Activated CD8-positive, alpha-beta memory T cell treated with anti-CD3 and anti-CD28 coated beads, Interleukin-2, amount 10 ng/mL, durations not matched to agents 7 days and 5 days (primary cell): ENCODE results near the gene RHEBL1. TPM values are rescaled to one million over a fixed set of nuclear protein-coding genes. Genes with fewer than 3 reads are reported as not detected.

ENCODE experiments used
- ATAC-seq: fragments of 150-1000 bp; cut with Tn5 transposase; one replicate; pipeline ENCODE4 v1.10.0; 2021; ENCODE audit warnings: moderate library complexity
- CTCF ChIA-PET: fragments of 350-600 bp; sonication (Branson Sonifier 250); formaldehyde crosslinking; loops from one replicate; lab custom pipeline; 2021; ENCODE audit warnings: antibody characterized with exemption; lab: Charles Lee
- DNase-seq: peaks from one replicate; pipeline ENCODE4 v3.0.0-alpha.2; 2020
- H3K27ac Mint-ChIP-seq: one replicate; pipeline ENCODE4 v1.8.0; 2021; ENCODE audit warnings: mild to moderate bottlenecking, mixed read lengths
- H3K27me3 Mint-ChIP-seq: one replicate; pipeline ENCODE4 v1.8.0; 2021; ENCODE audit warnings: mixed read lengths
- H3K36me3 Mint-ChIP-seq: one replicate; pipeline ENCODE4 v1.8.0; 2021; ENCODE audit warnings: mild to moderate bottlenecking, mixed read lengths
- H3K4me1 Mint-ChIP-seq: one replicate; pipeline ENCODE4 v1.8.0; 2021; ENCODE audit warnings: mixed read lengths
- H3K4me3 Mint-ChIP-seq: one replicate; pipeline ENCODE4 v1.8.0; 2021; ENCODE audit warnings: mild to moderate bottlenecking, moderate library complexity, mixed read lengths
- H3K9me3 Mint-ChIP-seq: one replicate; pipeline ENCODE4 v1.8.0; 2022; ENCODE audit warnings: low read depth, mixed read lengths
- total RNA-seq, 2 experiments: library from RNA; stranded (reverse); gene quantifications; one replicate each; pipeline ENCODE4 v1.2.3, GENCODE V29; 2021

RHEBL1 gene
- total RNA-seq, 2 experiments from 2014 or later: 14.9 to 15.1 TPM

DNA sequence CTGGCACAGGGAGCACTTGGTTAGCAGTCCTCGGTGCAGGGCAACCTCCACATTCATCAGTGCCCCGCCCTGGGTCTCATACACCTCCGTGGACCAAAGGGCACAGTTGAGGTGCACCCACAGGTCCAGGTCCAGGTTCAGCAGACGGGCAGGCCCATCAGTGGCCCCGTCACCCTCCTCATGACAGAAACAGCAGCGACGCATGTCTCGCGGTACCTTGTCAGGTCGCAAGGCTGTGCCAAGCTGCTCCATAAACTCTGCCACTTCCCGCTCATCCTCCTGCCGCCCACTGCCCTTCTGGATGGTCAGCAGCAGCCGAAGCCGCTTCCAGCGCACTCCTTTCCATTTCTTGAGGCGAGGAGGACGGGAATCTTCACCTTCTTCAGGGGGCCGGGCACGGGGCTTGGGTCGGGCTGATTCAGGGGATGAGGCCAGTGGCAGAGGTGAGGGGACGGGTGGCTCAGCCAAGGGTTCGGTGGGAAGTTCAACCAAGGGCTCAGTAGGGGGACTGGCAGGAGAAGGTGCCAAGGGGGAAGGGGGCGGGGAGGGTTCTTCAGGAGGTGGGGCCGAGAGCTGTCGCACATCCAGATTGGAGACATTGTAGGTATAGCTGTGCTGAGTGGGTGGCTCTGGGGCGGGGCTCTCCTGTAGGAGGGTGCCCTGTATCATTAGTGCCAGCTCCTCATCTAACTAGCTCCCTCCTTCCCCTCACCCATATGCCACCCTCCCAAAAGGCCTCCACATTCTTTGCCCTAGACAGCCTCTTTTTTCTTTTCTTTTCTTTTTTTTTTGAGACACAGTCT, 42.9 kb downstream of the RHEBL1 start:
- CTCF ChIA-PET: interaction anchor here (1.0 to 4.6 kb wide), 2 partner anchors 16 to 174 kb away, joined by 3 to 24 read pairs; no protein-coding TSS in a partner anchor
- DNase-seq: no peak

DNA sequence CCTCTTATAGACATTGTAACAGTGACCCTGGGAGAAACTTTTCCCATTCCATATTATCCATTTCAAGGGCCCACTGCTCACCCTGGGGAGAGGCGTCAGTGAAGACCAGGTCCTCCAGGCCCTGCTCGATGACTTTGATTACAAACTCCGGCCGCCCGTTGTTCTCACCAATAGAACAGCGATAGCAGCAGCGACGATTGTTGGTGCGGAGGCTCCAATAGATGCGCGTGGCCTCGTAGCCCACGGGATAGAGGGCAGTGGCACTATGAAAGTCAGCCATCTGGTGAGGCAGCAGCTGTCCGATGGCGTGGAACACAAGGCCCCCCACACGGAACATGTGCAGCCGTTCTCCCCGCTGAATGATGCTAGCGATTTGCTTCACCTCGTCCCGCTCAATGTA, 43.7 kb downstream of the RHEBL1 start:
- DNase-seq (no peak), ATAC-seq (no peak)
- H3K27ac Mint-ChIP-seq: no peak overlapping the region
- CTCF ChIA-PET: no interaction called here
- H3K9me3 Mint-ChIP-seq: no peaks in the 10 kb centered on the region
- peaks cover 34% of the 10 kb centered on the region for H3K36me3 Mint-ChIP-seq
- no peak overlapping the region for H3K4me3 Mint-ChIP-seq
- no peaks in the 10 kb centered on the region for H3K4me1 Mint-ChIP-seq
- H3K27me3 Mint-ChIP-seq: no peaks in the 10 kb centered on the region

More for the DNA sequence above, 42.9 kb downstream of the RHEBL1 start:
- no peaks in the 10 kb centered on the region for H3K4me1 Mint-ChIP-seq
- H3K27ac Mint-ChIP-seq: no peak overlapping the region
- H3K27me3 Mint-ChIP-seq: no peaks in the 10 kb centered on the region
- no peak overlapping the region for H3K4me3 Mint-ChIP-seq
- no peak for ATAC-seq
- no peaks in the 10 kb centered on the region for H3K9me3 Mint-ChIP-seq
- H3K36me3 Mint-ChIP-seq: peaks cover 30% of the 10 kb centered on the region

DNA sequence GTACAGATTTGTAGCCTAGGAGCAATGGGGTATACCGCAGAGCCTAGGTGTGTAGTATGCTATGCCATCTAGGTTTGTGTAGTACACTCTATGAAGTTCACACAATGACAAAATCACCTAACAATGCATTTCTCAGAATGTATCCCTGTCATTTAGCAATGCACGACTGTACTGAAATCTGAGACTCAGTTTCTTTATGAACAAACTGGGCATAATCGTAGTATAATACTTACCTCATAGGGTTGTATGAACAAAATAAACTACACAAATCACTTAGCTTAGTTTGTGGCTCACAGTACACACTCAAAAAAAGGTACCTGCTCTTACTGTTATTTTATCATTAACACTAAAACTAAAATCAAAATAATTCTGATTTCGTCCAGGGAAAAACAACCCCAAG, 44.3 kb downstream of the RHEBL1 start:
- ATAC-seq: no peak
- no peak for DNase-seq
- Mint-ChIP-seq H3K9me3 (no peaks in the 10 kb centered on the region), H3K27me3 (no peaks in the 10 kb centered on the region), H3K36me3 (peaks cover 36% of the 10 kb centered on the region), H3K27ac (no peak overlapping the region), H3K4me3 (no peak overlapping the region), H3K4me1 (no peaks in the 10 kb centered on the region)
- CTCF ChIA-PET: no interaction called here

DNA sequence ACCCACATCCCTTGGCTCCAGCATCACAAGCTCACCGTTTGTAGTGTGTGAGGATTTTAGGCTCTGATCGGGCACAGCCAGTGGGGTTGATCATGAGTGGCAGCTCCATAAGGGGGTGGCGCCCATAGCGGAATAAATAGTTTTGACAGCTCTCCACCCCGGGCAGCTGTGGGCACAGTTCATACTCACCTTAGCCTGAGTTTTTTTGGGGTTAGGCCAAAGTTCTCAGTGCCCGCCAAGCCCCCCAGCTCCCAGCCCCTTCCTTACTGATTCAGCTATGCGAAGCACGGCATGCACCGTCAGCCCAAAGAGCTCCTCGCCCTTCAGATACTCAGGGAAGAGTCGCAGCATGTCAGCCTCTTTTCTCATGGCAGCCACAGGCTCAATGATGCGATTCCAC, 45.2 kb downstream of the RHEBL1 start:
- ATAC-seq (no peak), DNase-seq (no peak)
- Mint-ChIP-seq H3K27me3 (no peaks in the 10 kb centered on the region), H3K4me3 (no peak overlapping the region), H3K9me3 (no peaks in the 10 kb centered on the region), H3K4me1 (peaks cover 5% of the 10 kb centered on the region), H3K27ac (no peak overlapping the region), H3K36me3 (peaks cover 36% of the 10 kb centered on the region)
- CTCF ChIA-PET: interaction anchor here (3.4 kb wide), 1 partner anchor 19 kb away, joined by 14 read pairs; no protein-coding TSS in a partner anchor

DNA sequence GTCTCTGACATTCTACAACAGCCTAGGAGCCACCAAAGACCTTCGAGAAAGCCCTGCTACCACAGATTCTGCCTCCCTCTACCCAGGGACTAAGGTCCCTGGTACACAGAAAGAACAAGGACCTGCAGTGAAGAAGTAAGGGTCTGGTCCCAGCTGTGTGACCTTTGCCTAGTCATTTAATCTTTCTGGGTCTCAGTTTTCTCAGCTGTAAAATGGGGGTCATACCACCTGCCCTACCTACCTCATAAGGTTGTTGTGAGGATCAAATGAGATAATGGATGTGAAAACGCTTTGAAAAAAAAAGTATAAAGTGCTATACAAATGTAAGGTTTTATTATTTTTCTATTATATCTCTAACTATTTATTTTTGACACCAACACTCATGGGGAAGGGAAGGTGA, 46.0 kb downstream of the RHEBL1 start:
- H3K27me3 Mint-ChIP-seq: no peaks in the 10 kb centered on the region
- H3K27ac Mint-ChIP-seq: peak overlapping the region; percentile 26
- DNase-seq (no peak), ATAC-seq (no peak)
- H3K4me1 Mint-ChIP-seq: peaks cover 10% of the 10 kb centered on the region
- H3K36me3 Mint-ChIP-seq: peaks cover 35% of the 10 kb centered on the region
- H3K4me3 Mint-ChIP-seq: no peak overlapping the region
- H3K9me3 Mint-ChIP-seq: no peaks in the 10 kb centered on the region
- CTCF ChIA-PET: interaction anchor here (1.0 to 3.4 kb wide), 2 partner anchors 20 to 25 kb away, joined by 3 to 14 read pairs; no protein-coding TSS in a partner anchor

DNA sequence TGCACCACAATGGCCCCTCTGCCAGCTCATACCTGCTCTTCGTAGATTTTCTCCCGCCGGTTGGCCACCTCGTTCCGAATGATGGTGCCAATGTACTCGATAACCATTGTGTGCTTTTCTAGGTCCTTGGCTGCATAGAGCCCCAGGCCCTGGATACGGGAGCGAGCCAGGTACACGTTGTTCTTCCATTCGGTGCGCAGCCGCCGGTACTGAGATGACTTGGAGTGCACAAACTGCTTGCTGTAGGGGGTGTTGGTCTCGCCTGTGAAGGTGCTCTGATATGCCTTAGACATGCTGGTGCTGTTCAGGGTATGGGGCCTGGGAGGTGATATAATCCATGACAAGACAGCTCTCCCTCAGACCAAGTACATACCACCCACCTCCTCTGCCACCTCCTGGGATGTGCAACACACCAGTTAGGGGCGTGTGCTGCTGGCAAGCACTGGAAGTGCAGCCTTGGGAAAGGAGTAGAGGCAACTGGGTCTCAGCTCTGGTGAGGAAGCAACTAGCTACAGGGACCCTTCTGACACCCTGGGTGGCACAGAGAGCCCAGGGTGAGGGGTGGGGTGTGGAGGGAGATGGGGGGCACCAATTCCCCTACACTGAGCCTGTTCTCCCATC, 47.1 kb downstream of the RHEBL1 start:
- no peaks in the 10 kb centered on the region for H3K9me3 Mint-ChIP-seq
- H3K27ac Mint-ChIP-seq: peak overlapping the region; percentile 18
- no peak for ATAC-seq
- H3K36me3 Mint-ChIP-seq: peaks cover 30% of the 10 kb centered on the region
- peaks cover 13% of the 10 kb centered on the region for H3K4me1 Mint-ChIP-seq
- H3K27me3 Mint-ChIP-seq: no peaks in the 10 kb centered on the region
- CTCF ChIA-PET: interaction anchor here (1.0 to 3.4 kb wide), 4 partner anchors 21 to 34 kb away, joined by 3 to 14 read pairs (median 3); no protein-coding TSS in a partner anchor
- DNase-seq: no peak
- H3K4me3 Mint-ChIP-seq: no peak overlapping the region

DNA sequence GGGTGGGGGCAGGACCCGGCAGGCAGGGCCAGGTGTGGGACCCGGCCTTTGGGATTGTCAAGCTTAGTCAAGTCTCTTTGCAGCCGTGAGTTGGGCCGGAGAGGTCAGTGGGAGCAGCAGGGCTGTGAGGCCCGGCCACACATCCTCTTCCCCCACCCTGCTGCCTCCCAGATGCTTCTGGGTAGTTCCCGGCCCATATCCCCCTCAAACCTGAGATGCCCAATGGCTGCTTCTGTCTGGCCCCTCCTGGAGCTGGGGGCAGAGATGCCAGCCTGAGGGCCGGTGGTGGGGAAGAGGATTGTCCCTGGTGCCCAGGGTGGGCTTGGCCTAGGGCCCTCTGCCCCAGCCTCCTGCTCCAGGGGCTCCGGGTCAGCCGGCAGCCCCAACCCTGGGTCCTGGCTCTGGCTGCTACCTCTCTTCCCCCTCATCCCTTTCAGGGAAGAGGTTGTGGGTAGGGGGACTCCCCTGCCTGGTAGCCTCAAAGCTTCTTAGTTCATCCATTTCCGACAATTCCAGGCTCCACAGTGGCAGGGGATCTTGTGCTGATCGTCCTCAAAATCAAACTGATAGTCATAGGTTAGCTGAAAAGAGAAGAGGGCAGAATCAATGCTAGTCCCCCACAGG, 48.4 kb downstream of the RHEBL1 start:
- Mint-ChIP-seq H3K4me1 (peaks cover 22% of the 10 kb centered on the region), H3K27ac (peak overlapping the region; percentile 33), H3K4me3 (no peak overlapping the region), H3K36me3 (peaks cover 32% of the 10 kb centered on the region), H3K9me3 (no peaks in the 10 kb centered on the region), H3K27me3 (no peaks in the 10 kb centered on the region)
- ATAC-seq (no peak), DNase-seq (no peak)
- CTCF ChIA-PET: interaction anchor here (1.4 to 3.4 kb wide), 4 partner anchors 14 to 26 kb away, joined by 3 to 41 read pairs (median 11); no protein-coding TSS in a partner anchor

DNA sequence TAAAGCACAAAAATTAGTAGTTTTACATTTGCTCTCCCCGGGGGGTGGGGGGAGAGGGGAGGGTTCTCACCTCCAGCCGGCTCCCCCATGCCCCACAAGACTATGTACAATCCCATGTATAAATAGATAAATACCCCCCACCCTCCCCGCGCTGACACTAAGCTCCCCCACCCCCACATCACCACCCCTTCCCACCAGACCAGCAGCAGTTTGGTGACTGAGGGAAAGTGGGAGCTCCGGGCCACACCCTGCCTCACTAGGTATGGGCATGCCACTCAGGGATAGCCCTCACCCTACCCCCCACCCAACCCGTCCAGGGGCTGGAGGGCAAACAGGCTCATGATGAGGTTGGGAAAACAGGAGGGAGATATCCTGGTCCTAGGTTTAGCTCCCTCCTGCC, 49.3 kb downstream of the RHEBL1 start:
- CTCF ChIA-PET: interaction anchor here (0.8 to 3.1 kb wide), 16 partner anchors 9 to 113 kb away, joined by 3 to 41 read pairs (median 6); partner anchors contain the start of genes DDN, FKBP11, RHEBL1 and WNT1
- H3K4me1 Mint-ChIP-seq: peaks cover 26% of the 10 kb centered on the region
- no peak overlapping the region for H3K4me3 Mint-ChIP-seq
- no peak for ATAC-seq
- no peaks in the 10 kb centered on the region for H3K27me3 Mint-ChIP-seq
- peaks cover 28% of the 10 kb centered on the region for H3K36me3 Mint-ChIP-seq
- H3K9me3 Mint-ChIP-seq: no peaks in the 10 kb centered on the region
- no peak for DNase-seq
- H3K27ac Mint-ChIP-seq: no peak overlapping the region

DNA sequence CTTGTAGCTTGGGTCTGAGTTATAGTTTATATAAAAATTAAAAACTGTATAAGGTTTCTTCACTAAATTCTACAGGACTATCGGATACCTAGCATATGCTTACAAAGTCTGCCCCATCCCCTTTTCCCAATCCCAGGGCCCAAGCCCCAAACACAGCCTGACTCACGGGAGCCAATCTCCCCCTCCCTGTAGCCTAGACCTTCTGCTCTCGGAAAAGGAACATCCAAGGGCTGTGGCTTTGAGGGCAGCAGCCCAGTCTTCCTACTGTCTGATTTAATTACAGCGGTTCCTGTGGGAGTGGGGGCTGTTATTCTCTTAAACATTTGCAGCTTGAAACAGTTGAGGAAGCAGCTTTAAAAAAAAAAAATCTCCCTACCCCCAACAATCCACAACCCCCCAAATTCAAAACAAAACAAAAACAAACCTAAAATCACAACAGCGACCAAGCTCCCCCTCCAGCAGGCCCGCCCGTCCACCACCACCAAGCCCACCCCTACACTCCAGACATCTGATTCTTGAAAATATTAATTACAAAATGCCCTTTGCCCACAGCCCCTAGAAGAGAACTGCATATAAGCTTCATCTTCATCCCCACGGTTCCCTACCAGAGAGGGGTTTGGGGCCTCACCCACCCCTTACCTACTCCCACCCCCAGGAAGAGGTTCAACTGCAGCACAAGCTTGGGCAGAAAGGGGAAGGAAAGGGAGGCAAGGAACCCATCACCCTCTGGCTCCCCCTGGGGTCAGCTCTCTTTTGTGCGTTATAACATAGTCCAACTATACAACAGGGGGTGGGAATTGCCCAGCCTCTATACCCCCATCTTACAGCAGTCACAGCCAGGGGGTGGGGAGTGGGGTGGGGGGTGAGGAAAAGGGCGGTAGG, 50.1 kb downstream of the RHEBL1 start:
- peaks cover 23% of the 10 kb centered on the region for H3K36me3 Mint-ChIP-seq
- no peak for ATAC-seq

DNA sequence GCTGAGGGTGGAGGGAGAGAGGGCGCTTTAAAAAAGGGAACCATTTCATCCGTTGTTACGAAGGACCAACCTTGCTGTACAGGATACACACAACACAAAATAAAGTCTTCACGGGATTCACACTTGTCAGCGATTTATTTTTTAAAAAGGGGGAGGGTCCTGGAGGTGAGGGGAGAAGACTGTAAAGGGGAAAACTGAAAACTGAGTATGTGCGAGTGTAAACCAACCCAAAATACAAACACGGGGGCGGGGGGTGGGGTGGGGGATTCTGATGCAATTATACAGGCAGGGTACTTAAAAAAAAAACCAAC, 50.7 kb downstream of the RHEBL1 start:
- no peaks in the 10 kb centered on the region for H3K9me3 Mint-ChIP-seq
- peak overlapping the region; percentile 97 for H3K27ac Mint-ChIP-seq
- H3K4me3 Mint-ChIP-seq: peak overlapping the region; percentile 86
- H3K4me1 Mint-ChIP-seq: peaks cover 28% of the 10 kb centered on the region
- ATAC-seq (no peak), DNase-seq (no peak)
- H3K27me3 Mint-ChIP-seq: no peaks in the 10 kb centered on the region
- H3K36me3 Mint-ChIP-seq: peaks cover 22% of the 10 kb centered on the region
- CTCF ChIA-PET: interaction anchor here (0.7 to 3.1 kb wide), 20 partner anchors 10 to 216 kb away, joined by 3 to 41 read pairs (median 4); partner anchors contain the start of genes DDN, RHEBL1 and WNT1

More for the DNA sequence above, 50.1 kb downstream of the RHEBL1 start:
- Mint-ChIP-seq H3K9me3 (no peaks in the 10 kb centered on the region), H3K4me1 (peaks cover 28% of the 10 kb centered on the region), H3K4me3 (peak overlapping the region; percentile 86), H3K27ac (peak overlapping the region; percentile 97), H3K27me3 (no peaks in the 10 kb centered on the region)
- peak; percentile 73 for DNase-seq
- CTCF ChIA-PET: interaction anchor here (0.5 to 3.1 kb wide), 25 partner anchors 9 to 216 kb away, joined by 3 to 41 read pairs (median 4); partner anchors contain the start of genes DDN, FKBP11, RHEBL1 and WNT1

DNA sequence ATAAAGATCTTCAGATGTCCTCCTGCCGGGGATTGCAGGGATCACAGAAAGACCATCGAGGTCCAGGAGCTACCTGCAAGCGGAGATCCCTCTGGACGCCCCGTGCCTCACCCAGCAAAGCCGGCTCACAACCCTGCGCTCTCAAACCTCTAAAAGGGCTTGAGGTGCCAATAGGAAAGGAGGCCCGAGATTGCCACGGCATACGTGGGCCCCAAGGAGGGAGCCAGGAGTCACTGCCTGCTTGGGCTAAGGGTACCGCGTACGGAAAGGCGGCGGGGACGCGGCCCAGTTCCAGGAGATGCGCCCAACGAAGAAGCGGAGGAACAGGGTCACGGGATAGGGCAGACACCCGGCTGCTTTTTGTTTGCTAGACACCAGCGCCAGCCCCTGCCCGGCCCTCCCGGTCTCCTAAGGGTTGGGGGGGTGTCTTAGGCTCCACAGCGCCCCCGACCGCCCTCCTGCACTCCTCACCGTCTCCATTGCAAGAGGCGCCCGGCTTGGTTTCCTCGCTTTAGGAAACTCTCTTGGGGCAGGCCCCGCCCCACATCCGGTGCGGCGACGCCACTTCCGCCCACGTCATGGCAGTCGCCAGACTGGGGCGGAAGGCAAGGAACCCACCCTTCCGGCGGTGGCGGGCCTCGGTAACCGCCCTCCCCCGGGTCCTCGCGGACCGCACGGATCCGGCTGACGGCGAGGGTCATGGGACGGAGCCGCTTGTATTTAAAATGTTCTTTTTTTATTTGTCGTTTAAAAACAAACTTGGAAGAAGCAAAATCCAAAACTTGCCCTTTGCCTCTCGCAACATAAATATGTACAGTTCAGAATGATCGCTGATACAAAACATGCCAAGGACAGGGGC, 51.3 kb downstream of the RHEBL1 start, which contains the start of gene PRKAG1:
Gene PRKAG1 (minus strand): TSS at position 516 of the 859 bp plus-strand sequence. CDS start 36 bp downstream, at position 480.
- Mint-ChIP-seq H3K4me3 (peak within 1 kb of the TSS; percentile 86), H3K36me3 (peaks cover 22% of the 10 kb centered on the region), H3K27me3 (no peaks in the 10 kb centered on the region), H3K27ac (peak within 1 kb of the TSS; percentile 97), H3K4me1 (peaks cover 28% of the 10 kb centered on the region), H3K9me3 (no peaks in the 10 kb centered on the region)
- CTCF ChIA-PET: interaction anchor here (0.6 to 3.4 kb wide), 21 partner anchors 10 to 217 kb away, joined by 3 to 45 read pairs (median 5); partner anchors contain the start of genes DDN, DDX23 and WNT1
- DNase-seq (peak; percentile 98), ATAC-seq (peak; percentile 92)
